ENCODE data around the gene ITFG1.
"Not testable (repeated sequence)": the region's sequence is repeated elsewhere in the genome, so short reads cannot be mapped to it uniquely, and the experiment has no call there.

Gene ITFG1

GRCh38 chr16:47156680-47157215 lies 304.1 kb downstream of the ITFG1 start:
- no peak for DNase-seq (ENCODE audit: low read depth in 2 of 2)

- DNase-seq (ENCODE audit: low read depth in 2 of 2) = not testable (repeated sequence)
Measured at GRCh38 chr16:47152501-47152900, 308.4 kb downstream of the ITFG1 start.

GRCh38 chr16:47150067-47150466 lies 310.8 kb downstream of the ITFG1 start:
- DNase-seq (ENCODE audit: low read depth in 2 of 2) = no peak

GRCh38 chr16:47144559-47144877 lies 316.3 kb downstream of the ITFG1 start:
- DNase-seq (ENCODE audit: low read depth in 2 of 2) = no peak

GRCh38 chr16:47143677-47144558 lies 316.9 kb downstream of the ITFG1 start, which contains the start of gene NETO2:
TSS of gene NETO2 (minus strand) at chr16:47143945. CDS start at chr16:47143612, 333 bp downstream.
- peak; percentile 30 to 41 for DNase-seq (ENCODE audit: low read depth in 2 of 2)

GRCh38 chr16:47142821-47143676 lies 317.8 kb downstream of the ITFG1 start:
- DNase-seq (ENCODE audit: low read depth in 2 of 2) = peak; percentile 47 to 55

- no peak for DNase-seq (ENCODE audit: low read depth in 2 of 2)
Measured at GRCh38 chr16:47142486-47142820, 318.4 kb downstream of the ITFG1 start.

GRCh38 chr16:47141773-47142485 lies 318.9 kb downstream of the ITFG1 start:
- DNase-seq (ENCODE audit: low read depth in 2 of 2) = peak; percentile 65 to 72

GRCh38 chr16:47140686-47141085 lies 320.2 kb downstream of the ITFG1 start:
- no peak for DNase-seq (ENCODE audit: low read depth in 2 of 2)

GRCh38 chr16:47139561-47140185 lies 321.2 kb downstream of the ITFG1 start:
- no peak for DNase-seq (ENCODE audit: low read depth in 2 of 2)

GRCh38 chr16:47137925-47138324 lies 322.9 kb downstream of the ITFG1 start:
- not testable (repeated sequence) for DNase-seq (ENCODE audit: low read depth in 2 of 2)

GRCh38 chr16:47136099-47136842 lies 324.6 kb downstream of the ITFG1 start:
- no peak for DNase-seq (ENCODE audit: low read depth in 2 of 2)

GRCh38 chr16:47134550-47134949 lies 326.3 kb downstream of the ITFG1 start:
- DNase-seq (ENCODE audit: low read depth in 2 of 2) = no peak

GRCh38 chr16:47132308-47132707 lies 328.6 kb downstream of the ITFG1 start:
- no peak for DNase-seq (ENCODE audit: low read depth in 2 of 2)

GRCh38 chr16:47129755-47130435 lies 331.0 kb downstream of the ITFG1 start:
- DNase-seq (ENCODE audit: low read depth in 2 of 2) = no peak

GRCh38 chr16:47127541-47127940 lies 333.3 kb downstream of the ITFG1 start:
- DNase-seq (ENCODE audit: low read depth in 2 of 2) = no peak

GRCh38 chr16:47125757-47126156 lies 335.1 kb downstream of the ITFG1 start:
- DNase-seq (ENCODE audit: low read depth in 2 of 2) = no peak

GRCh38 chr16:47113130-47113529 lies 347.7 kb downstream of the ITFG1 start:
- no peak for DNase-seq (ENCODE audit: low read depth in 2 of 2)

- DNase-seq (ENCODE audit: low read depth in 2 of 2) = no peak
Measured at GRCh38 chr16:47110939-47111338, 349.9 kb downstream of the ITFG1 start.

- DNase-seq (ENCODE audit: low read depth in 2 of 2) = no peak
Measured at GRCh38 chr16:47109361-47109760, 351.5 kb downstream of the ITFG1 start.
